ENCODE measurements around the gene PRKG1.
"Not testable (repeated sequence)": the region's sequence is repeated elsewhere in the genome, so short reads cannot be mapped to it uniquely, and the experiment has no call there.

Gene PRKG1

DNA sequence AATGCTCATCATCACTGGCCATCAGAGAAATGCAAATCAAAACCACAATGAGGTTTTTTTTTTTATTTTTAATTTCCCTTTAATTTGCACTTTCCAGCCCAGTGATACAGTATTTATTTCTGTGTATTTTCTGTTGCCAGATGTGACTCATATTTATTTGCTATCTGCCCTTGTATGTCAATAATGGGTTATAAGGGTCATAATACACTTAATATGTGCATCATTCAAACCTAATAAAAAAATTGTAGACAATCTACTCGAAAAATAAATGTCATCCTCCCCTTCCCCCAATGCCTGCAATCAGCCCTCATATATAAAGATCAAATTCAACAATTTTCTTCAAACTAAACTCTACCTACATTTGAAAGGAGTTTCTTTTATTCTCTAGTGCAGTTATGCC is 470.6 kb downstream of the PRKG1 start:
- no peak for DNase-seq

DNA sequence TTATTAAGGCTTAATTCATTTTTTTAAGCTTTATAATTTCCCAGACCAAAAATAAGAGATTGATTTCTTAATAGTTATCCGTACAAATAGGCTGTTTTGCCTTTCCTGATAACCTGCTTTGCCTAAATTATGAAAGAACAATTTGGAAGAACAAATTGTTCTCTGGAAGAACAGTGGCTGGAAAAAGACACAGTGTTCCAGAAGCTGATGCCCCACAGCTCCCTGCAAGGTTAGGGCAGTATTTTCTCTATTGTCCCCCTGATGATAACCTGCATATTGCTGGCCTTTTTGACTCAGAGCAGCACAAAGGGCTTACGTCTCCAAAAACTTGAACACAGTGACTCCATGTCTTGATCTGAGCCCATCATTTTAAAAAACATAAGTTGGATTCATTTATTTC is 473.7 kb downstream of the PRKG1 start:
- DNase-seq: no peak

DNA sequence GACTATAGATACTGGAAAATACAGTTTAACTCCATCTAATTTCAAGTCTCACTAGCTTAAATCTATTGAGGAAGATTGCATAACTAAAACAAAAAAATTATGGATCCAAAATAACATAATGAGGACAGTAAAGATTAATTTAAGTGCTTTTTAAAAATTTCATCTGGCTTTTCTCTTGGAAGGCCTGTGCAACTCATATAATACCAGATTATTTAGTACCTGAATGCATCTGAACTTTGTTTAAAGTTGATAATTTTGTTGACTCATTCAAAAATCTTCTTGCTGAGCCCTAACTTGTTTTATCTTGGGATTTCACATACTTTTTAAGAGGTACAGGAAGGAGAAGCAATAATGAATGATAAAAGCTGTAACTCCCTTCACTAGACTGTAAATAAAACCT is 478.6 kb downstream of the PRKG1 start:
- DNase-seq: no peak

DNA sequence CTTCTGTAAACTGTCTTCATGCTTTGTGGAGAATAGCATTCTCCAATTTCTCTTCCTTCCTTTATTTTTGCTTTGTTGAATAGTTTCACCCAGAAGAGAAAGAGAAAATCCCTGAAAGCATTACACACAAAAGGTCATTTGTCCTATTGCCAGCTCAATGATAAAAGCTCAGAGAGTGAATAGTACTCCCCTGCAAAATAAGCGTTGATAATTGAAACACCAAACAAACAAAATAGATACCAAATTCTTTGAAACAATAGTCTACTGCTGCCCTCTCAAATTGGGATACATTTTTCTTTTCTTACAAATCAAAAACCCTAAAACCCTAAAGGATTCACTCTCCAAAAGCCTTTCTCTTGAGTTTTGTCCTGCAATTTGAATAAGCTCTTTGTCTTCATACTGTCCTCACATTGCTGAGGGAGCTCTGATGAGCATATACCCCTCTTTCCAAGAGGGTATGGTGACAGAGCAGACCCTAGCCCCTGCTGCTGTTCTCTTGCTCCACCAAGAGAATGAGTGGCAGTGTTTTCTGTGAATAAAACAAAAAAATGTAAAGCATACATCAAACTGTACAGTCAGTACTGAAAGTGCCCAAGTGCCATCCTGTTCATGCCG is 490.7 kb downstream of the PRKG1 start:
- DNase-seq: no peak

DNA sequence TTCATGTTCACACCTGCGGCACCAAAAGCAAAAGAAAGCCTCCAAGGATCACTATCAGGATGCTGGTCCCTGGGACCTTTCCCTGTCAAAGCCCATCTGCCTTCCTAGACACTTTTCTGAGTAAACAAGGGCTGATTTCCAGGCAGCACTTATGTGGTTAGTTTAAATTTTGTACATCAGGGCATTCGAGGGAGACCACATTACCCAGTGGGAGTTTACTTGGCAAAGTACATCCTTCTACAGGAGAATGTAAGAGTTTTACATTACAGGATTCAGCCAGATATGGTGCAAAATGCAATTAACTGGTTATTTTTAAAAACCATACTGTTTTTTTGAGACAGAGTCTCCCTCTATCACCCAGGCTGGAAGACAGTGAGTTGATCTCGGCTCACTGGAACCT is 493.0 kb downstream of the PRKG1 start:
- DNase-seq: no peak

DNA sequence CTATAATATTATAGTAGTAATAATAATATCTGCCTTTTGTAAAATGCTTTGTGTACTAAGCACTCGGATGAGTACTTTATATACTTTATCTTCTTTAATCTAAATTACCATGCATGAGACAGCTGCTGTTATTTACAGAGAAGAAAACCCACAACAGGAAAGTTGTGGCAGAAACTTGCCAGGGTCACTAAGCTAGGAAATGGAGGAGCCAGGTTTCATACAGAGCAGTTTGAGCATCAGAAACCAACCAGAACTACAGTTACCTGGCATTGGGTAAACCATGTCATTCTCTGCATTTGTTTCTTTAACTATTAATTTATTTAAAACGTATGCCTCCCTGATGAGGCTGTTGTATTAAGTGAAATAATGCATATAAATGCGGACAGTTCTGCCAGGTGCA is 495.2 kb downstream of the PRKG1 start:
- no peak for DNase-seq

DNA sequence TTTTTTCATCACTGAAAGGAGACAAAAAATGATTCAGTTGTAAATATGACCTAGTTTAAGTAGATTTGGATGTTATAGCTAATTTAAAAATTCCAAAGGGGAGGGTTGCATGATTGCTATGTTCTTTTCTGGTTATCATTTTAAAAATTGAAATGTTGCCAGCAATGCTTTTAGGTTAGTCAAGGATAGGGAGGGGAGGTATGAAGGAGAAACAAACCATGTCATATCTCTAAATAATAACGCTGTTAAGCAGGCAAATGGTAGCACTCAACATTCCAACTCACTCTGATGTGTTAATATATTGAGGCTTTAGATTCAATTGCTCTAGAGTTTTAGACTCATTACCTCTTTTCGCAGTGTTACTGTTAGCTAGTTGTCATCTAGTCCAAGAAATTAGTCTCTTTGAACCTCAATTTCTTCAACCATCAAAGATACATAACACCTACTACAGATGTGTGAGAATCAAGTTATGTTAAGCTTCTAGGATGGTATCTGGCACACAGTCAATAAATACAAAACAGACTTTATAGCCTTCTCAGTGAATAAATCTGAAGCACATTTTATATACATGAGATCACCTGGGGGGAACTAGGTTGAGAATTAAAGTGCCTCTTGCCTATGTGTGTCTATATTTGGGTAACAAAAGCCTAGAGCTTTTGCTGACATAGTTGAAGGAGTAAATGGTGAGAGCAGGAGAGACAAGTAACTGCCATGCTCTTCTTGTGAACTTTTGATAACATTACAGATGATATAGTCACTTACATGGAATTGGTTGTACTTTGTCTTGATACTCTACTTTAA is 500.2 kb downstream of the PRKG1 start:
- no peak for DNase-seq

DNA sequence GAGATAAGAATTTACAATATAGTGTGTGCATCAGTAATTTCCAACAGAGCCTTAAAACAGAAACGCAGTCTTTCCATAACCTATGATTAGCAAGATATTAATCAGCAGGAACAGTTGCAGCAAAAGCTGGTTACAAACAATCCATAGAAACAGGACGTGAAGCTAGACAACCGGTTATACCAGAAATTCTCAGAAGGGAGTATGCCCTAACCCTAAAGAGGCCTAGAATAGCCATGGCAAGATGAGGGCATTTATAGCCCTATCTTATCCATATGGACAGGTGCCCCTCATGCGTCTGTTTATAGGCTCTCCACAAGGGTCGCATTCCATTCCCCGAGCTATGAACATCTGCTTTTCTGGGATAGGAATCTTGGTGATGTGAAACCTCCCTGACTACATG is 506.9 kb downstream of the PRKG1 start:
- DNase-seq: not testable (repeated sequence)

DNA sequence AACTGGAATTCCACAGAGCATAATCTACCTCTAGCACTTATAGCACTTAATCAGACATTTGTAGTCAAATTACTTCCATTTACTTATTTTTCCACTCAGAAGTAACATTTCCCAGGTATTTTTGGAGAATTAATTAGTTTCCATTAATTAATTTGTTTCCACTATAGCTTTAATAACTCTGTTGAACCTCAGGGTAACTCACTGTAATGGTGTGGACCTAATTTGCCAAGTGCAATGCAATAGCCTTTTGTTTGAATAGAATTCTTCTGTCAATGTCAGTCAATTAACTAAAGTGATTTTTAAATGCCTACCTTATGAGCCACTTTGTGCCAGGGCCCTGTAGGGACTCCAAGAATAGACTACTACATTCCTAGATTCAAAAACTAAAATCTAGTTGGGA is 509.7 kb downstream of the PRKG1 start:
- DNase-seq: no peak

DNA sequence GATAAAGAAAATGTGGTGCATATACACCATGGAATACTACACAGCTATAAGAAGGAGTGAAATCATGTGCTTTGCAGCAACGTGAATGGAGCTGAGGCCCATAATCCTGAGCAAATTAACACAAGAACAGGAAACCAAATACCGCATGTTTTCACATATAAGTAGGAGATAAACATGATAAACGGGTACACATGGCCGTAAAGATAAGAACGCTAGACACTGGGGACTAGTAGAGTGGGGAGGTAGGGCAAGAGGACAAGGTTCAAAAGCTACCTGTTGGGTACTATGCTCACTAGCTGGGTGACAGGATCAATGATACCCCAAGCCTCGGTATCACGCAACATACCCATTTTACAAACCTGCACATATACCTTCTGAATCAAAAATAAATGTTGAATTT is 511.5 kb downstream of the PRKG1 start:
- no peak for DNase-seq

DNA sequence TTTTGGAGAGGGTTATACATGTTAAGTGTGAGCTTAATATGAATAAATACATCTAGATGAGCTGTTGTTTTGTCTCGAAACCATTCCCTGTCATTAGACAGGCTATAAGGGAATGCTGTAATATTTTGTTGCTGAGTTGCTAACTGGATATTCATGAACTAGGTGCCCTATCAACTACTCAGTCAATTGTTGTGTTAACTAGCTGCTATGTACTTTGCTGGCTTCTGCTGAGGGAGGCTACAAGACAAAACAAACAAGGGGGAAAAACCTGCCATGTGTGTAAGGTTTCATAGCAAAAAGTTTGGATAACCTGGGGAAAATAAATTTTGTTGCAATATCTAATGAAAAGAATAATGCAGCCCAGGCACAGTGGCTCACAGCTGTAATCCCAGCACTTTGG is 514.7 kb downstream of the PRKG1 start:
- no peak for DNase-seq

DNA sequence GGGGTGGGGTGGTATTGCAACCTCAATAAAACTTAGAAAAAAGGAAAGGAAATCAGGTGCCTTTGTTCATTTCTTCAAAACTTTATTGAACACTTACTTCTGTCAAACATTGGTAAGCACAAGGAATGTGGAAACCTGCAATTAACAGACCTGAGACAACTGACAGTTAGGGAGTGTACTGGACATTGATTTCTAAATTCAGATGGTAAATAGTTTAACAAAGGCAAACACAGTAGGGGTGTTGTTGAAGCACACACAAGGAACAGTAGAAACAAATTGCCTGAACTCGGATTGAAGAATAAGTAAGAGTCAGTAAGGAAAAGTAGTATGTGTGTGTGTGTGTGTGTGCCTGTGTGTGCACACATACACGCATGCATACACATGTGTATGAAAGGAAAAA is 516.5 kb downstream of the PRKG1 start:
- no peak for DNase-seq

DNA sequence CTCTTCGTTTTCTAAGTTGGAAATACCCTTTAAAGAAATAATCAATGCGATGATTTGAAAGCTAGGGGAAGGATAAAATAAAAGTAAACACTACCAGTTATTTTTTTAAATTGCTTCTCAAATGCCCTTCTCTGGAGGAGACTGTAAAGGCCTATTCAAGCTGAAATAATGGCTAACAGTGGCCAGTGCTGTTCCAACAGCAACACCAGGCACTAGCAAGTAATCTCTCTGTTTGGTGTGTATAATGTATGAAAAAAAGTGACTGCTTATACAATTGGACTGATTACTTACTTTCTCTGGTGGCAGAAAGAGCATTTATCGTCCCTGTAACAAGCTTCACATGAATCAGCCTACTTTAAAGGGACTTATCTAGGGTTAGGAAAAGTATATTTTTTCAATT is 522.4 kb downstream of the PRKG1 start:
- DNase-seq: no peak

DNA sequence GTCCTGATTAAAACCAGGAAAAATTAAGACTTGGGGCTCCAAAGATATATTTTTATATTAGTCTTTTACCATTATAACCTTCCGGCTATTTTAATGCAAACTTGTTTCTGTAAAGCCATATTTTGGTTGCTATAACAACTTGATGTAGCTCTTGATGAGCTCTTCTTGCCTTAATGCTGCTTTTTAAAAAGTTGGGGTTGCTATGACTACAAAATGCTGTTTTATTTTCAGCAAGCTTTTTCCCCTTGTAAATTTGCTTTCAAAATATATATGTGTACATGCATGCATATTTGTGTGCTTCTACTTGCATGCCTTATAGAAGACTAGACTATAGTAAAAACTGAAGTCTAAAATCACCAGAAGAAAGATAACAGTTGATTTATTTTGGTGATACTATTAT is 525.4 kb downstream of the PRKG1 start:
- no peak for DNase-seq

DNA sequence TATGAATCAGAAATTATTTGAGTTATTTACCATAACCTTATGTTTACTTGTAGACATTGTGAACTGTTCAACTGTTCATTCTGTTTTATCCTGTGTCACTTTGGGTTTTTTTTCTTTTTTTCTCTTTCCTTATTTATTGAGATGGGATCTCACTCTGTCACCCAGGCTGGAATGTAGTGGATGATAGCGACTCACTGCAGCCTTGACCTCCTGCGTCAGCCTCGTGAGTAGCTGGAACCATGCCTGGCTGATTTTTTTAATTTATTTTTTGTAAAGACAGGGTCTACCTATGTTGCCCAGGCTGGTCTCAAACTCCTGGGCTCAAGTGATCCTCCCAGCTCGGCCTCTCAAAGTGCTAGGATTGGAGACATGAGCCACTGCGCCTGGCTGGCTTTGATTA is 528.0 kb downstream of the PRKG1 start:
- no peak for DNase-seq

DNA sequence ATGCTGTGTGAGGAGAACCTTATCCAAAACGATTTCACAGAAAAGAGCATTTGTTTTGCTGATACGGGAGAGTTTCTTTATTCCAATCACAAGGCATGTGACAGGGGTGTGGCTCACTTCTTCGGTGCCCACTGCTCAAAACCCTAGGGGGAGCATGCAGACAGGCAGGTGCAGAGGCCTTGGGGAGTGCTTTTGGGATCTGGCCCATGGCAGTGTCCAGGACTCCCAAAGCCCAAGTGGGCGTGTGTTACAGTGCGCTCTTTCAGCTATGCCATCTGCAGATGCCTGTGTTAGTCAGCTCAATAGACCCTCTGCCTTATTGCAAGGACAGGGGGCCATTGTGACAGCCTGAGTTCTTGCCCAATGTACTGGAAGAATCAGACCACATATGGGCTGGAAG is 530.3 kb downstream of the PRKG1 start:
- no peak for DNase-seq

DNA sequence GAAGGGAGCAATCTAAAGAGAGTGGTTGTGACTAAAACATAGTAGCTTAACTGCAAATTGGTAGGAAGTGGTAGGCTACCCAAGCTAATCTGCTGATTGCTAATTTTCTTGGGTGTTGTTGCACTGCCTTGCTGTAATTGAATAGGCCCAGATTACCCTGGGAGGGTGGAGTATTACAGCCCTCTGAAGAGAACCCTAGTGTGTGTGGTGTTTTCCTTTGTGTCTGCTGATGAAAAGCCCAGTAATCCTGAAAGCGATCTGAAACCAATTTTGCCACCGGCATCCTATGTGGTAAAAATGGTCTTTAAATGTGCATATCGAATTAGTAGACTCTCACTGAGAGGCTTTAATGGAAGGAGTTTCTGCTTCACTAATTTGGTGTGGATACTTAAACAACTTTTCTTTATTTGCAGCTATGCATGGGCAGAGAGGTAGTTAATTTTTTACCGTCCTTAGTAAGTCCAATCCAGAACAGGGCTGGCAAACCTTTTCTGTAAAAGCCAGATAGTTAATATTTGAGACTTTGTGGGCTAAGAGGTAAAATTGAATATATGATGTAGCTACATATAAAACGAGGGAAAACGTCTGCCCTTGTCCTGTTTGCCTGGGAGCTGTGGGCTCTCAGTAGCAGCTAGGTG is 532.7 kb downstream of the PRKG1 start:
- DNase-seq: no peak

DNA sequence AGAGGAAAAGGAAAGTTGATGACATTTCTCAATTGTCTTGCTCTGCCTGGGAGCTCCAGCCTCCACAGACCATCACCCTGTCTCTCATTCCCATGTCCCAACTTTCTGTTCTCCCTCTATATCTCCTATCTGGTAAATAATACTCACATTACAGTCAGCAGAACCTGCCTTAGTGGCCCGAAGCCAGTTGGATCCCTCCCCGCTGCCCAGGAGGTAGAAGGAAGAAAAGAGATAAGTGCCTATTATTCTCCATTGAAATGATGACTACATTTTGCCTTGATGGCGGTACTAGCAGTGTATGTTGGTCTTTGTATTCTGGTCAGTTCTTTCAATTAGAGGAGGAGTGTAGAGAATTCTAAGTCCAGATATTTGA is 533.2 kb downstream of the PRKG1 start:
- DNase-seq: no peak

DNA sequence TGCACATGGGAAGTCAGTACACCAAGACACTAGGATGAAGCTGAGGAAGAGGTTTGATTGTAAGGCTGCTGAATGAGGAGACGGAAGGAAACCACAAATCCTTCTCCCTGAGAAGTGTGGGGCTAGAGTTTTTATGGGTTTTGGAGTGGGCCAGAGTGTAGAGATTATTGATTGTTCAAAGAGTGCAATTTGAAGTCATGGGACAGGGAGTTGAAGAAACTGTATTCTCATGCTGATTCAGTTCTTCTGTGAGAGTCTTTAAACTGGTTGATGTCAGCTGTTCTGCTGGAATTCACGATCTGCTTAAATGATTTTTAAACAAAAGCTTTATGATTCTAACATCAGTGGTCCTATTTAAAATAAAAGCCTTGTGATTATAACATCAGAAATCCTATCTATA is 533.9 kb downstream of the PRKG1 start:
- no peak for DNase-seq

DNA sequence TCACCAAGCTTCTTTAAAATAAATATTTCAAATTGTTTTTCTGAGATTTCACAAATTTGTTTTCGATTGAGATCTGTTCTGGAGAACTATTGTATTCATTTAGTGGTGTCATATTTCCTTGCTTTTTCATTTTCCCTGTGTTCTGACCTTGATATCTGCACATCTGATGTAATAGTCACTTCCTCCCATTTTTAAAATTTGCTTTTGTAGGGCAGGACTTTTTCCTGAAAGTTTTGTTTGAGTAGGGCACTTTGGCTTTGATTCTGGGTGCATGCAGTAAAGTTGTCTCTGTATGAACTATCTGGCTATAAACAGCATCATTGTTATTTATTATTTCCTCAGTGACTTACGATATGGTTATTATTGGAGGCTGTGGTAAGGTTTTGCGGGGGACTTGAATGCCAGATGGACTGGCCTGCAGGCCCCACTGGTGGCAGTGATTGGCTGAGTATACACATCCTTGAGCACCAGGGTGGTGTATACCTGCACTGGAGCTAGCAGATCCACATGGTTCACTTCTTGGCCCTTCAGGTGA is 541.5 kb downstream of the PRKG1 start:
- no peak for DNase-seq

DNA sequence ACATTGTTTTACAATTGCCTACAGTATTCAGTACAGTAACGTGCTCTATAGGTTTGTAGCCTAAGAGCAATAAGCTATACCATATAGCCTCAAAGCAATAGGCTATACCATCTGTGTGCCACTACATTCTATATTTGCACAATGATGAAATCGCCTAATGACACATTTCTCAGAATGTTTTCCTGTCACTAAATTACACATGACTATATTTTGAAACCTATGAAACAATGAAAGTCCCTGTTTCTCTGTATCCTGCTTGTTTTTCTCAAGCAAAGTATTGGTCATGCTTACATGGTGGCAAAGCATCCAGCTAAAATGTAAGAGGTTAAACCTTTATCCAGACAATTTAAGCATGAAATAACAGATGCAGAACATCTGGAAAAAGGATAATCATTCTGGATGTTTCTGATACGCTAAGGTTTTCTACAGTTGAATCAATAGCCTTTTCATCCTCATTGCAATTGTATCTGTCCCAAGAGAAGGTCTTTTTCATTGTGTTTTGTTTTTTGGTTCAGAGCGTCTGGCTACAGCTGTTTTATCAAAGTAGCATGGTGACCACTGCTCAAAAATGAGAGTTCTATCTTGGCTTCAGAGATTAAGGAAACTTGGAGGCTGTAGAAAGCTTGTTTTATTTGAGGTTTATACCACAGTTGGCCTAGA is 543.4 kb downstream of the PRKG1 start:
- DNase-seq: no peak

DNA sequence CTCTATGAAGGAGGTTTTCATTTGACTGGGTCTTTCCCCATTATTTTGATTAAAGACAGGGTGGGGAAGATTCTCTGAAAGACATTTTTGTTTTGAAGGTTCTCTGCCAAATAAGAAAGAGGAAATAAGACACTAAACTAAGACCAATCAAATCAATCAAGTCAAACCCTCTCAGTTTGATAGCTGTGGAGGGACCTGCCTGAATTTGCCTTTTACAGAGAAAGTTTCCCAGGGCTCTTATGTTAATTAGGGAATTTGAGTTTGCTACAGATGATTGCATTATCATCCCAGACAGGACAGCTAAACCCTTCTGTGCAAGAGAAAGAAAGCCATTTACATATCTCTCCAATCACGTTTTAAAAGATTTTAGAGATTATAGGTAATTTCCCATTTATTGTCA is 545.1 kb downstream of the PRKG1 start:
- no peak for DNase-seq

DNA sequence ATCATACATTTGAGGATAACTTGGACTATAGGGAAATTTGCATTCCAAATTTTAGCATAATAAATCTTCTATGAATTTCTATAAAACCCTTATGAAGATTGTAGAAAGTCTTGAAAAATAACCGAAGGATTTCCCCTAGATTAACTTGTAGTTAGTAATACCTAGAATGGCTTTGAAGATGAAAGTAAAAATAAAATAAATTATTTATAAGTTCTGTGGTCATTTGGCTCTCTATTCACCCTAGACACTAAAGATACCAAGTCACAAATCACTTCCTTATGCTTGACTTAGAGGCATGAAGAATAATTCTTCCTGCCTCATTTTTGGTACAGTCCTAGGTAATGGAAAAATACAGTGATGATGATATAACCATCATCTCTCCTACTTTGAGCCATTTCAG is 545.8 kb downstream of the PRKG1 start:
- no peak for DNase-seq

DNA sequence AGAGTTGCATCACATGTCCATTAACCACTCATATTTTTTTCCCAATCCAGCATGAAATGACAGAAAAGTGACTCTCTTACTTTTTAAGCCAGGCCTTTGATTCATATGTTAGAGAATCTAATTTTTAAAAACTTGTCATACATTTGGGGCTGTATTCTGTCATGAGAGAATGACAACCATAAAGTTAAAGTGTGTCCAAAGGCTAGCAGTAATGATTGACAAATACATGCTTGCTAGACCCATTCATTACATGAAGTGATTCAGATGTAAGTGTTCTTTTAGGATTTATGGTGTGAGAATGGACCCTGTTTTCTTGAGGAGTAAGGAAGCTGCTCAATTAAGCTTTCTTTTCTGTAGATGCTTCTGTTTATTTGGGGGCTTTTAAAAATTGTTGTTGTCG is 549.7 kb downstream of the PRKG1 start:
- DNase-seq: no peak

All from activated naive CD4-positive, alpha-beta T cell (primary cell).